Measurements from ENCODE around the gene GUCY2C.

GUCY2C gene

DNA sequence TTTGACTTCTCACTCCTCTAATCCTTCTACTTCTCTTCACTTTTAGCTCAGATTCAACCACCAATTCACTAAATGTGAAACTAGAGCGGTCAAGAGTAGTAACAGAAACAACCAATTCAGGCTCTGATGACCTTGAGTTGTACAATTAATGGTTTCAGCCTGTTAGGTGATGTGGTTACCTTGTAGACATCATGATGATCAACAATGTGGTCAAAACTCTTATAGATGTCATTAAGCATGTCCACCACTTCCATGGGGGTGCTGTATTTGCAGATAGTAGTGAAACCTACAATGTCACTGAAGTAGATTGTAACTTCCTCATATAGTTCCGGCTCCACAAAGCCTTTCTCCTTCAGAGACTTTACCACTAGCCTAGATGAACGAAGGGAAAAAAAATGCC is 74.6 kb downstream of the GUCY2C start:
- Histone ChIP-seq H3K23ac (ENCODE audit: low read length in 2 of 2) (no peak overlapping the region), H3K4ac (ENCODE audit: low read depth in 1 of 2, low read length in 2 of 2) (no peak overlapping the region), H3K14ac (ENCODE audit: low read length in 2 of 2) (no peak overlapping the region), H3K9ac (ENCODE audit: low read length) (no peak overlapping the region), H3K9me3 (ENCODE audit: control insufficient read depth, low read length) (no peaks in the 10 kb centered on the region), H4K91ac (ENCODE audit: low read length) (no peak overlapping the region), H2AK5ac (ENCODE audit: low read length, severe bottlenecking) (no peak overlapping the region), H2BK5ac (ENCODE audit: low read depth, low read length, poor library complexity, severe bottlenecking) (no peak overlapping the region), H2AFZ (ENCODE audit: low read depth, low read length) (no peak overlapping the region), H3K18ac (ENCODE audit: low read depth in 1 of 2, low read length in 2 of 2) (no peak overlapping the region), H3K27me3 (ENCODE audit: control insufficient read depth in 1 of 2, insufficient read depth in 1 of 2, low read length in 2 of 2) (no peaks in the 10 kb centered on the region), H3K4me1 (ENCODE audit: control insufficient read depth, insufficient read depth, low read depth, low read length) (peaks cover 3% of the 10 kb centered on the region), H3K27ac (ENCODE audit: low read length, poor library complexity, severe bottlenecking) (no peak overlapping the region), H3K79me1 (replicated peaks; ENCODE audit: low read length, poor library complexity, severe bottlenecking) (no peaks in the 10 kb centered on the region), H3K4me3 (ENCODE audit: insufficient read depth in 1 of 2, low read depth in 1 of 2, low read length in 2 of 2) (no peak overlapping the region), H2BK15ac (ENCODE audit: low read depth, poor library complexity, severe bottlenecking) (no peak overlapping the region), H3K36me3 (ENCODE audit: control insufficient read depth in 1 of 2, insufficient read depth in 2 of 2, low read depth in 1 of 2, low read length in 2 of 2) (no peaks in the 10 kb centered on the region), H2BK12ac (ENCODE audit: low read length in 2 of 2) (no peak overlapping the region), H2BK120ac (ENCODE audit: low read depth, low read length) (no peak overlapping the region), H4K8ac (ENCODE audit: low read length) (no peak overlapping the region), H3K4me2 (ENCODE audit: low read length, poor library complexity, severe bottlenecking) (no peak overlapping the region)
- DNase-seq, result no peak
- WGBS, result 77% methylated on average over 2 of the region's 3 CpGs

DNA sequence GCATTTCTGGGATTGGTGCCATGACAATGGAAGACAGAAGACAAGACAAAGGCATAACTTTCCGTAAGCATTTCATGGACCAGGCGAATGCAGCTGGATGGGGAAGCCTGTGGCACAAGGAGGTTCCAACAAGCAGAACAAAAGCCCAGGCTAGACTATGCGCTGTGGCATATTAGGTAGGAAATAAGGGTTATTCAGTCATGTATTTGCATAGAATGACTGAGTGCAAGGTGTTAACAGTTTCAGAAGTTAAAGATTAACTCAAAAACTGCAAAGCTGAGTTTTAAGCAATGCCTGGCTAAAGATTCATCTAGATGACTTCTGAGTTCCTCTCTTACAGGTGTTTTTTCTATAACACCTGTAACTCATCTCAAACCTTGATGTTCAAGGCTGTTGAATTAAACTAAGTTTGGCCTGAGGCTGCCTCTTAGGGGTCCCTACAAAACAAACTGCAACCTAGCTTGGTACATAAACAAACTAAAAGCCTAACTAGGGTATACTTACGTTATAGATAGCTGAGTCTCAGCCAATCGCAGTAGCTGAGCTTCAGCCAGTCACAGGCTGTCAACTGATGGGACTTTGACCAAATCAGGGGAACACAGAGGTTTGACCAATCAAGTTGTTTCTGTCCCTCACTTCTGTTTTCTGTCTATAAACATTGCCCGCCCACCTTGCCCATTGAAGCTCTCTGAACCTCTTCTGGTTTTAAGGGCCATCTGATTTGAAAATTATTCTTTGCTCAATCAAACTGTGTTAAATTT is 76.5 kb downstream of the GUCY2C start:
- 96% methylated on average over 5 of the region's 6 CpGs for WGBS
- H3K4me2 ChIP-seq (ENCODE audit: low read length, poor library complexity, severe bottlenecking), result no peak overlapping the region
- no peak overlapping the region for H2AFZ ChIP-seq (ENCODE audit: low read depth, low read length)
- no peak overlapping the region for H3K23ac ChIP-seq (ENCODE audit: low read length in 2 of 2)
- H3K4me1 ChIP-seq (ENCODE audit: control insufficient read depth, insufficient read depth, low read depth, low read length), result peaks cover 3% of the 10 kb centered on the region
- no peak overlapping the region for H2BK12ac ChIP-seq (ENCODE audit: low read length in 2 of 2)
- H4K91ac ChIP-seq (ENCODE audit: low read length), result no peak overlapping the region
- no peak for DNase-seq
- H2AK5ac ChIP-seq (ENCODE audit: low read length, severe bottlenecking), result no peak overlapping the region
- H2BK120ac ChIP-seq (ENCODE audit: low read depth, low read length), result no peak overlapping the region
- H3K4ac ChIP-seq (ENCODE audit: low read depth in 1 of 2, low read length in 2 of 2), result no peak overlapping the region
- H4K8ac ChIP-seq (ENCODE audit: low read length), result no peak overlapping the region
- no peak overlapping the region for H3K4me3 ChIP-seq (ENCODE audit: insufficient read depth in 1 of 2, low read depth in 1 of 2, low read length in 2 of 2)
- no peak overlapping the region for H3K9ac ChIP-seq (ENCODE audit: low read length)
- H3K79me1 ChIP-seq (replicated peaks; ENCODE audit: low read length, poor library complexity, severe bottlenecking), result no peaks in the 10 kb centered on the region
- no peak overlapping the region for H3K27ac ChIP-seq (ENCODE audit: low read length, poor library complexity, severe bottlenecking)
- H2BK5ac ChIP-seq (ENCODE audit: low read depth, low read length, poor library complexity, severe bottlenecking), result no peak overlapping the region
- H2BK15ac ChIP-seq (ENCODE audit: low read depth, poor library complexity, severe bottlenecking), result no peak overlapping the region
- H3K14ac ChIP-seq (ENCODE audit: low read length in 2 of 2), result no peak overlapping the region
- H3K27me3 ChIP-seq (ENCODE audit: control insufficient read depth in 1 of 2, insufficient read depth in 1 of 2, low read length in 2 of 2), result peaks cover 0 to 5% of the 10 kb centered on the region in 2 experiments
- H3K18ac ChIP-seq (ENCODE audit: low read depth in 1 of 2, low read length in 2 of 2), result no peak overlapping the region
- H3K36me3 ChIP-seq (ENCODE audit: control insufficient read depth in 1 of 2, insufficient read depth in 2 of 2, low read depth in 1 of 2, low read length in 2 of 2), result no peaks in the 10 kb centered on the region
- no peaks in the 10 kb centered on the region for H3K9me3 ChIP-seq (ENCODE audit: control insufficient read depth, low read length)

DNA sequence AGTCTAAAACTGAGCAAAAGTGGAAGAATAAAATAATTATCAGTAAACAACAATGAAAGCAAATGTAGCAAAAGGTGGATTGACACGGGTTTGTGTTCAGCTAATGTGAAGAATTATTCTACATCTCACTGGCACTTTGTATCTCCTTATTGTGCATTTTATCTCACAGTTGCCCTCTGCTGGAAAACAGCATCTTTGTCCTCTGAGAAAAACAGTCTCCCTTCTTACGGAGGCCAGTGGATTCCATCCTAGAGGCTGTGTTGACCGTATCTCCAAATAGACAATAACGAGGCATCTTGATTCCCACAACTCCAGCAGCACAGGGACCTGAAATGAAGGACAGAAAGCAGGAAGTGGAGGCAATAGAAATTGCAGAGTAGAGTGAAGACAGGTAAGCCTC is 77.4 kb downstream of the GUCY2C start:
- H2BK15ac ChIP-seq (ENCODE audit: low read depth, poor library complexity, severe bottlenecking), result no peak overlapping the region
- no peak overlapping the region for H4K8ac ChIP-seq (ENCODE audit: low read length)
- no peaks in the 10 kb centered on the region for H3K9me3 ChIP-seq (ENCODE audit: control insufficient read depth, low read length)
- H3K79me1 ChIP-seq (replicated peaks; ENCODE audit: low read length, poor library complexity, severe bottlenecking), result no peaks in the 10 kb centered on the region
- no peak overlapping the region for H3K4me3 ChIP-seq (ENCODE audit: insufficient read depth in 1 of 2, low read depth in 1 of 2, low read length in 2 of 2)
- 76% methylated on average over 4 of the region's 4 CpGs for WGBS
- H3K36me3 ChIP-seq (ENCODE audit: control insufficient read depth in 1 of 2, insufficient read depth in 2 of 2, low read depth in 1 of 2, low read length in 2 of 2), result no peaks in the 10 kb centered on the region
- no peak overlapping the region for H2AK5ac ChIP-seq (ENCODE audit: low read length, severe bottlenecking)
- H2BK120ac ChIP-seq (ENCODE audit: low read depth, low read length), result no peak overlapping the region
- H3K27ac ChIP-seq (ENCODE audit: low read length, poor library complexity, severe bottlenecking), result no peak overlapping the region
- no peak overlapping the region for H2BK12ac ChIP-seq (ENCODE audit: low read length in 2 of 2)
- peaks cover 0 to 5% of the 10 kb centered on the region in 2 experiments for H3K27me3 ChIP-seq (ENCODE audit: control insufficient read depth in 1 of 2, insufficient read depth in 1 of 2, low read length in 2 of 2)
- no peak overlapping the region for H3K18ac ChIP-seq (ENCODE audit: low read depth in 1 of 2, low read length in 2 of 2)
- no peak overlapping the region for H3K4me2 ChIP-seq (ENCODE audit: low read length, poor library complexity, severe bottlenecking)
- no peak overlapping the region for H3K9ac ChIP-seq (ENCODE audit: low read length)
- no peak overlapping the region for H2AFZ ChIP-seq (ENCODE audit: low read depth, low read length)
- no peak overlapping the region for H4K91ac ChIP-seq (ENCODE audit: low read length)
- H3K4me1 ChIP-seq (ENCODE audit: control insufficient read depth, insufficient read depth, low read depth, low read length), result peaks cover 3% of the 10 kb centered on the region
- DNase-seq, result peak; percentile 29
- no peak overlapping the region for H3K4ac ChIP-seq (ENCODE audit: low read depth in 1 of 2, low read length in 2 of 2)
- H3K23ac ChIP-seq (ENCODE audit: low read length in 2 of 2), result no peak overlapping the region
- H2BK5ac ChIP-seq (ENCODE audit: low read depth, low read length, poor library complexity, severe bottlenecking), result no peak overlapping the region
- H3K14ac ChIP-seq (ENCODE audit: low read length in 2 of 2), result no peak overlapping the region

GRCh38 chr12:14614704-14615121 is 81.7 kb downstream of the GUCY2C start:
- no peak overlapping the region for H2AK5ac ChIP-seq (ENCODE audit: low read length, severe bottlenecking)
- no peak overlapping the region for H4K8ac ChIP-seq (ENCODE audit: low read length)
- 70% methylated on average over 3 of the region's 3 CpGs for WGBS
- H3K4me1 ChIP-seq (ENCODE audit: control insufficient read depth, insufficient read depth, low read depth, low read length), result peaks cover 1% of the 10 kb centered on the region
- no peak overlapping the region for H3K18ac ChIP-seq (ENCODE audit: low read depth in 1 of 2, low read length in 2 of 2)
- no peak overlapping the region for H2BK12ac ChIP-seq (ENCODE audit: low read length in 2 of 2)
- no peak overlapping the region for H3K4me2 ChIP-seq (ENCODE audit: low read length, poor library complexity, severe bottlenecking)
- H2BK120ac ChIP-seq (ENCODE audit: low read depth, low read length), result no peak overlapping the region
- no peaks in the 10 kb centered on the region for H3K79me1 ChIP-seq (replicated peaks; ENCODE audit: low read length, poor library complexity, severe bottlenecking)
- H2BK5ac ChIP-seq (ENCODE audit: low read depth, low read length, poor library complexity, severe bottlenecking), result no peak overlapping the region
- no peak overlapping the region for H2BK15ac ChIP-seq (ENCODE audit: low read depth, poor library complexity, severe bottlenecking)
- no peak overlapping the region for H3K23ac ChIP-seq (ENCODE audit: low read length in 2 of 2)
- H3K4ac ChIP-seq (ENCODE audit: low read depth in 1 of 2, low read length in 2 of 2), result no peak overlapping the region
- no peak overlapping the region for H4K91ac ChIP-seq (ENCODE audit: low read length)
- H3K36me3 ChIP-seq (ENCODE audit: control insufficient read depth in 1 of 2, insufficient read depth in 2 of 2, low read depth in 1 of 2, low read length in 2 of 2), result no peaks in the 10 kb centered on the region
- H3K14ac ChIP-seq (ENCODE audit: low read length in 2 of 2), result no peak overlapping the region
- H3K27me3 ChIP-seq (ENCODE audit: control insufficient read depth in 1 of 2, insufficient read depth in 1 of 2, low read length in 2 of 2), result peaks cover 0 to 5% of the 10 kb centered on the region in 2 experiments
- no peak overlapping the region for H2AFZ ChIP-seq (ENCODE audit: low read depth, low read length)
- no peak overlapping the region for H3K27ac ChIP-seq (ENCODE audit: low read length, poor library complexity, severe bottlenecking)
- no peak overlapping the region for H3K9ac ChIP-seq (ENCODE audit: low read length)
- H3K4me3 ChIP-seq (ENCODE audit: insufficient read depth in 1 of 2, low read depth in 1 of 2, low read length in 2 of 2), result no peak overlapping the region
- DNase-seq, result no peak
- peaks cover 7% of the 10 kb centered on the region for H3K9me3 ChIP-seq (ENCODE audit: control insufficient read depth, low read length)

Data from mesenchymal stem cell (in vitro differentiated cells and primary cell).